HG03108 (cell line): Measurements from ENCODE around the gene RNF11.

Experiments
- ATAC-seq: cut with Tn5 transposase; IDR thresholded peaks from one replicate; pipeline ENCODE4 v1.9.1; 2021; ENCODE audit warnings: moderate library complexity; ENCODE audit not compliant: unreplicated experiment

RNF11 gene

GRCh38 chr1:51263147-51263877 lies 27.2 kb downstream of the RNF11 start:
- no peak for ATAC-seq

- no peak for ATAC-seq
Measured at GRCh38 chr1:51264451-51264850, 28.4 kb downstream of the RNF11 start.

- no peak for ATAC-seq
Measured at GRCh38 chr1:51265618-51266017, 29.5 kb downstream of the RNF11 start.

DNA sequence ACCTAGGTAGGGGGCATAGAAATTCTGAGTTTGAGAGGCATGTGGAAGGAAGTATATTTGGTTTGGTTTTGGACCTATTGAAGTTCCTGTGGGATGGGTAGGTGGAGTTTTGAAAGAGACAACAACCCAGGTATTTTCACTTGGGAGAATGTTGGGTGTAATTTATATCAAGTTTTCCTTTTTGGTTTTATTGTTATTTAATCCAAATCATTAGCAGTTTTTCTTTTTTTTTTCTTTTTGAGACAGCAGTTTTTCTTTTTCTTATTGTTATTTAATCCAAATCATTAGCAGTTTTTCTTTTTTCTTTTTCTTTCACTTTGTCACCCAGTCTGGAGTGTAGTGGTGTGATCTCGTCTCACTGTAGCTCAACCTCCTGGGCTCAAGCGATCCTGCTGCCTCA lies 30.1 kb downstream of the RNF11 start:
- ATAC-seq, result no peak

GRCh38 chr1:51266791-51267190 lies 30.7 kb downstream of the RNF11 start:
- ATAC-seq, result no peak

GRCh38 chr1:51268634-51269033 lies 32.6 kb downstream of the RNF11 start:
- no peak for ATAC-seq

DNA sequence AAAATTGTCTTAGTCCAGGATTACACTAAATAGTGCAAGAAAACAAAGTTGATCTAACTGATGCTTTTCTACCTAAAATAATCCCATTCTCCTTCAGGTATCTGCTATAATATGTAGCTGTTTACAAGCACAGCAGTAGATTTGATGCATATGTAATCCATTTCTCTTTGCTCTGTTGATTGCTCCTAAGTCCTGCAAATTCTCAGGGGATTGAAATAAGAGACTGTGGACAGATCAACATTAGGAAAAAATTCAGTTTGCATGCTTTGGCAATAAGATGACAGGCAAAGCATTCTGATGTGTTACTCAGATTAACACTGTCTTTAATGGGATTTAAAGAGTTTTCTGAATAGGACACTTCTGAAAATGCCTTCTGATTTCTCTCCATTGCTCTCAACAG lies 34.7 kb downstream of the RNF11 start:
- no peak for ATAC-seq

GRCh38 chr1:51272916-51273315 lies 36.8 kb downstream of the RNF11 start:
- ATAC-seq, result no peak

GRCh38 chr1:51274676-51275075 lies 38.6 kb downstream of the RNF11 start:
- ATAC-seq, result no peak

DNA sequence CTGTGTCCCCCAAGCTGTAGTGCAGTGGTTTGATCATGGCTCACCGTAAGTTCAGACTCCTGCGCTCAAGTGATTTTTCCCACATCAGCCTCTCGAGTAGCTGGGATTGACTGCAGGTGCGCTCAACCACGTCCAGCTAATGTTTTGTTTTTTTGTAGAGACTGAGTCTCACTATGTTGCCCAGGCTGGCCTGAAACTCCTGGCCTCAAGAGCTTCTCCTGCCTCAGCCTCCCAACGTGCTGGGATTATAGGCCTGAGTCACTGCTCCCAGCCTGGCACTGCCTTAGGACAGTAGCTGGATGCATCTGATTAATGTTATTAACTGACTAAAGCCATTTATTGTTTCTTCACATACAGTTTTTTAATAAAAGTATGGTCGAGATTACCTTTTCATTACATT lies 40.2 kb downstream of the RNF11 start:
- ATAC-seq, result no peak

DNA sequence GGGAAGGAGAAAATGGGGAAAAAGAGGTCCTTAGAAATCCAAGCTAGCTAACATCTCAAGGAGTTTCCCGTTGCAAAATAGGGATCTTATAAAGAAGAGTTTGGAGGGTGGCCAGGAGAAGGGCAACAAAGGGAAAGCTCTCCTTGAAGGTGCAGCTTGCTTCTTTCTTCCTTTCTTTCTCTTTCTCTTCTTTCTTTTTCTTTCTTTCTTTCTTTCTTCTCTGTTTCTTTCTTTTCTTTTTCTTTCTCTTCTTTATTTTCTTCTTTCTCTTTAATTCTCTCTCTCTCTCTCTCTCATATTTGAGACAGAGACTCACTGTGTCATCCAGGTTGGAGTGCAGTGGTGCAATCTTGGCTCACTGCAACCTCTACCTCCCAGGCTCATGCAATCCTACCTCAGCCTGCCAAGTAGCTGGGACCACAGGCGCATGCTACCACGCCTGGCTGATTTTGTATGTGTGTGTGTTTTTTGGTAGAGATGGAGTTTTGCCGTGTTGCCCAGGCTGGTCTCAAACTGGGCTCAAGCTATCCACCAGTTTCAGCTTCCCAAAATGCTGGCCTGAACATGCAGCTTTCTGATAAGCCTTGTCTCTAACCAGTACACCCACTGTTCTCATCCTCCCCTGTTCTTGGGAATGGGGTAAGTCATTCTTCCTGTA lies 44.4 kb downstream of the RNF11 start:
- ATAC-seq, result no peak

GRCh38 chr1:51281807-51282206 lies 45.7 kb downstream of the RNF11 start:
- ATAC-seq, result no peak

- no peak for ATAC-seq
Measured at GRCh38 chr1:51282605-51283004, 46.5 kb downstream of the RNF11 start.

- no peak for ATAC-seq
Measured at GRCh38 chr1:51283979-51284378, 47.9 kb downstream of the RNF11 start.

GRCh38 chr1:51284487-51284954 lies 48.4 kb downstream of the RNF11 start:
- ATAC-seq, result peak; percentile 30

GRCh38 chr1:51285055-51285454 lies 49.0 kb downstream of the RNF11 start:
- ATAC-seq, result peak; percentile 87

- ATAC-seq, result no peak
Measured at GRCh38 chr1:51287966-51288365, 51.9 kb downstream of the RNF11 start.

GRCh38 chr1:51288578-51288977 lies 52.5 kb downstream of the RNF11 start:
- no peak for ATAC-seq

GRCh38 chr1:51289676-51290488 lies 53.8 kb downstream of the RNF11 start:
- ATAC-seq, result no peak

- ATAC-seq, result no peak
Measured at GRCh38 chr1:51290489-51290847, 54.4 kb downstream of the RNF11 start.

- no peak for ATAC-seq
Measured at GRCh38 chr1:51293898-51294515, 57.9 kb downstream of the RNF11 start.
